GM23338 (cell line): ENCODE data around the gene COPS2. TPM values are rescaled to one million over a fixed set of nuclear protein-coding genes. Genes with fewer than 3 reads are reported as not detected.
"Not testable (repeated sequence)": the region's sequence is repeated elsewhere in the genome, so short reads cannot be mapped to it uniquely, and the experiment has no call there.

ENCODE experiments used
- ATAC-seq: fragments of 200-7000 bp; cut with Tn5 transposase; 3 replicates; pipeline ENCODE4 v1.9.1; 2020
- DNase-seq: peaks from one replicate; pipeline ENCODE4 v3.0.0-alpha.2; 2015; ENCODE audit warnings: low spot score
- H2AFZ ChIP-seq: fragments of 200-600 bp; sonication (generic); 2 replicates; pipeline ENCODE4 v1.8.0; 2016; ENCODE audit warnings: antibody characterized with exemption, mild to moderate bottlenecking, moderate library complexity
- H3F3A ChIP-seq: fragments of 200-600 bp; sonication (generic); replicated peaks from 2 replicates; pipeline ENCODE4 v1.8.0; 2017; ENCODE audit warnings: antibody characterized with exemption, mixed run types, low read depth
- H3K27ac ChIP-seq: fragments of 200-600 bp; sonication (generic); 2 replicates; pipeline ENCODE4 v1.6.1; 2016; ENCODE audit warnings: low read depth
- H3K27me3 ChIP-seq: fragments of 200-600 bp; sonication (generic); 2 replicates; pipeline ENCODE4 v1.8.0; 2016; ENCODE audit warnings: mild to moderate bottlenecking, mixed run types, moderate library complexity; ENCODE audit not compliant: insufficient read depth
- H3K36me3 ChIP-seq: fragments of 200-600 bp; sonication (generic); 2 replicates; pipeline ENCODE4 v1.8.0; 2016; ENCODE audit warnings: mild to moderate bottlenecking; ENCODE audit not compliant: insufficient read depth
- H3K4me1 ChIP-seq: fragments of 200-600 bp; sonication (generic); 2 replicates; pipeline ENCODE4 v1.8.0; 2016; ENCODE audit warnings: mild to moderate bottlenecking, moderate library complexity; ENCODE audit not compliant: insufficient read depth
- H3K4me2 ChIP-seq: fragments of 200-600 bp; sonication (generic); 2 replicates; pipeline ENCODE4 v1.7.1; 2017; ENCODE audit warnings: mixed run types
- H3K4me3 ChIP-seq: fragments of 200-600 bp; sonication (generic); 2 replicates; pipeline ENCODE4 v1.6.1; 2016; ENCODE audit warnings: mixed run types
- H3K79me2 ChIP-seq: fragments of 200-600 bp; sonication (generic); replicated peaks from 2 replicates; pipeline ENCODE4 v1.8.0; 2017; ENCODE audit warnings: mild to moderate bottlenecking; ENCODE audit not compliant: insufficient read depth
- H3K9me2 ChIP-seq: fragments of 200-600 bp; sonication (generic); 2 replicates; pipeline ENCODE4 v1.8.0; 2017; ENCODE audit not compliant: insufficient read depth
- H4K20me1 ChIP-seq: fragments of 200-600 bp; sonication (generic); replicated peaks from 2 replicates; pipeline ENCODE4 v1.8.0; 2017; ENCODE audit warnings: mild to moderate bottlenecking; ENCODE audit not compliant: insufficient read depth
- H3K27ac Mint-ChIP-seq: 2 replicates; pipeline ENCODE4 v1.8.0; 2020; ENCODE audit warnings: inconsistent platforms, mild to moderate bottlenecking, moderate library complexity, mixed read lengths
- H3K27me3 Mint-ChIP-seq: 3 replicates; pipeline ENCODE4 v1.8.0; 2022; ENCODE audit warnings: low read depth, mild to moderate bottlenecking, moderate library complexity, mixed read lengths, inconsistent platforms; ENCODE audit not compliant: insufficient read depth, poor library complexity
- H3K36me3 Mint-ChIP-seq: 3 replicates; pipeline ENCODE4 v1.8.0; 2021; ENCODE audit warnings: low read depth, mild to moderate bottlenecking, inconsistent platforms, moderate library complexity, mixed read lengths
- H3K4me1 Mint-ChIP-seq: 3 replicates; pipeline ENCODE4 v1.8.0; 2020; ENCODE audit warnings: mild to moderate bottlenecking, inconsistent platforms, mixed read lengths
- H3K4me3 Mint-ChIP-seq: 3 replicates; pipeline ENCODE4 v1.8.0; 2021; ENCODE audit warnings: moderate library complexity, mild to moderate bottlenecking, inconsistent platforms, mixed read lengths
- H3K9me3 Mint-ChIP-seq: 3 replicates; pipeline ENCODE4 v1.8.0; 2020; ENCODE audit warnings: moderate library complexity, mild to moderate bottlenecking, inconsistent platforms, mixed read lengths
- CREB1 ChIP-seq: fragments of 250-450 bp; sonication (Bioruptor Pico); IDR thresholded peaks from 2 replicates; pipeline ENCODE4 v1.5.0; 2020; ENCODE audit warnings: low read depth, mild to moderate bottlenecking, moderate library complexity
- ETS1 ChIP-seq: IDR thresholded peaks from 2 replicates; pipeline ENCODE4 v1.6.1; 2016; ENCODE audit warnings: antibody characterized with exemption
- EZH2 ChIP-seq: fragments of 200-600 bp; sonication (generic); IDR thresholded peaks from one replicate; pipeline ENCODE4 v1.8.0; 2017; ENCODE audit warnings: antibody characterized with exemption, mild to moderate bottlenecking, low read depth; ENCODE audit not compliant: unreplicated experiment
- JUNB ChIP-seq: IDR thresholded peaks from one replicate; pipeline ENCODE4 v1.6.1; 2016; ENCODE audit warnings: antibody characterized with exemption; ENCODE audit not compliant: unreplicated experiment
- NANOG ChIP-seq: IDR thresholded peaks from 2 replicates; pipeline ENCODE4 v1.6.1; 2016; ENCODE audit warnings: antibody characterized with exemption, borderline replicate concordance
- REST ChIP-seq: IDR thresholded peaks from one replicate; pipeline ENCODE4 v1.6.1; 2018; ENCODE audit warnings: antibody characterized with exemption; ENCODE audit not compliant: unreplicated experiment
- STAT1 ChIP-seq: IDR thresholded peaks from one replicate; pipeline ENCODE4 v1.6.1; 2016; ENCODE audit warnings: antibody characterized with exemption; ENCODE audit not compliant: unreplicated experiment
- ZNF114 ChIP-seq: fragments of 250-450 bp; sonication (Bioruptor Pico); IDR thresholded peaks from 2 replicates; pipeline ENCODE4 v1.5.0; 2020; ENCODE audit warnings: mild to moderate bottlenecking, moderate library complexity
- ZNF462 ChIP-seq: fragments of 250-450 bp; sonication (Bioruptor Pico); IDR thresholded peaks from 2 replicates; pipeline ENCODE4 v1.5.0; 2020; ENCODE audit warnings: mild to moderate bottlenecking, moderate library complexity
- polyA plus RNA-seq: library from polyadenylated mRNA; unstranded; fragments of >200 nt; fragmentation: Nextera tagmentation; extraction: Ambion mirVana; gene quantifications from 2 replicates; pipeline ENCODE4 v1.2.1, GENCODE V29; 2016
- total RNA-seq: library from RNA; depleted of rRNA; stranded (reverse); fragments of >200 nt; shearing (Covaris generic); gene quantifications from 2 replicates; pipeline ENCODE4 v1.2.3, GENCODE V29; 2014
- TF ChIP-seq, protein P1 (sequence below), 2 experiments: fragments of 200-600 bp in 1 of 2; sonication (generic) in 1 of 2; conservative IDR thresholded peaks; 2 replicates each; pipeline versions ENCODE4 v1.5.1 to v1.6.1; 2016 to 2017; ENCODE audit warnings: antibody characterized with exemption in 2 of 2, low read depth in 2 of 2, mild to moderate bottlenecking in 2 of 2, moderate library complexity in 1 of 2

The COPS2 gene
- total and polyA plus RNA-seq, 2 experiments from 2014 or later, result 38.7 to 67.3 TPM

DNA sequence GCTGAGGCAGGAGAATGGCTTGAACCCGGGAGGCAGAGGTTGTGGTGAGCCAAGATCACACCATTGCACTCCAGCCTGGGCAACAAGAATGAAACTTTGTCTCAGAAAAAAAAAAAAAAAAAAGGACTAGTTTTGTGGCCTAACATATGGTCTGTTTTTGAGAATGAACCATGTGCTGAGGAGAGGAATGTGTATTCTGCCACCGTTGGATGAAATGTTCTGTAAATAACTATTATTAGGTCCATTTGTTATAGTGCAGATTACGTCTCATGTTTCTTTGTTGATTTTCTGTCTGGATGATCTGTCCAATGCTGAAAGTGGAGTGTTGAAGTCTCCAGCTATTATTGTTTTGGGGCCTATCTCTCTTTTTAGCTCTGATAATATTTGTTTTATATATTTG is 28.3 kb upstream of the COPS2 start:
- H3K36me3 ChIP-seq, H4K20me1 ChIP-seq, H3K79me2 ChIP-seq, H3K36me3 Mint-ChIP-seq, H3K4me2 ChIP-seq, ATAC-seq, H3F3A ChIP-seq, H3K9me2 ChIP-seq, H3K4me3 ChIP-seq, H3K27ac Mint-ChIP-seq, H3K27ac ChIP-seq, H3K27me3 ChIP-seq, H3K9me3 Mint-ChIP-seq, H2AFZ ChIP-seq, H3K27me3 Mint-ChIP-seq, DNase-seq, H3K4me3 Mint-ChIP-seq: not testable (repeated sequence)
- H3K4me1 Mint-ChIP-seq, result peaks cover 23% of the 10 kb centered on the region
- H3K4me1 ChIP-seq, result peaks cover 26% of the 10 kb centered on the region

GRCh38 chr15:49182128-49182527 is 26.7 kb upstream of the COPS2 start:
- H3F3A ChIP-seq, result no peaks in the 10 kb centered on the region
- ATAC-seq (no peak), DNase-seq (no peak)
- no peaks in the 10 kb centered on the region for H3K79me2 ChIP-seq
- Mint-ChIP-seq H3K4me3 (no peak overlapping the region), H3K27me3 (no peaks in the 10 kb centered on the region), H3K36me3 (peaks cover 4% of the 10 kb centered on the region; the same call in 1 of the 3 replicates), H3K27ac (no peak overlapping the region), H3K4me1 (peaks cover 14% of the 10 kb centered on the region), H3K9me3 (no peaks in the 10 kb centered on the region)
- H3K4me3 ChIP-seq, result no peak overlapping the region
- no peaks in the 10 kb centered on the region for H3K36me3 ChIP-seq
- H2AFZ ChIP-seq, result no peak overlapping the region
- H3K9me2 ChIP-seq, result peaks cover 3% of the 10 kb centered on the region; the same call in 1 of the 2 replicates
- no peaks in the 10 kb centered on the region for H4K20me1 ChIP-seq
- H3K4me2 ChIP-seq, result no peak overlapping the region
- H3K27me3 ChIP-seq, result no peaks in the 10 kb centered on the region
- H3K4me1 ChIP-seq, result peaks cover 18% of the 10 kb centered on the region
- no peak overlapping the region for H3K27ac ChIP-seq
- TF ChIP-seq CREB1 (no peak), JUNB (no peak), STAT1 (no peak), REST (no peak), NANOG (no peak), ZNF462 (no peak), ETS1 (no peak), ZNF114 (CRISPR knock-in tag) (no peak), EZH2 (no peak)
- TF ChIP-seq, protein P1, sequence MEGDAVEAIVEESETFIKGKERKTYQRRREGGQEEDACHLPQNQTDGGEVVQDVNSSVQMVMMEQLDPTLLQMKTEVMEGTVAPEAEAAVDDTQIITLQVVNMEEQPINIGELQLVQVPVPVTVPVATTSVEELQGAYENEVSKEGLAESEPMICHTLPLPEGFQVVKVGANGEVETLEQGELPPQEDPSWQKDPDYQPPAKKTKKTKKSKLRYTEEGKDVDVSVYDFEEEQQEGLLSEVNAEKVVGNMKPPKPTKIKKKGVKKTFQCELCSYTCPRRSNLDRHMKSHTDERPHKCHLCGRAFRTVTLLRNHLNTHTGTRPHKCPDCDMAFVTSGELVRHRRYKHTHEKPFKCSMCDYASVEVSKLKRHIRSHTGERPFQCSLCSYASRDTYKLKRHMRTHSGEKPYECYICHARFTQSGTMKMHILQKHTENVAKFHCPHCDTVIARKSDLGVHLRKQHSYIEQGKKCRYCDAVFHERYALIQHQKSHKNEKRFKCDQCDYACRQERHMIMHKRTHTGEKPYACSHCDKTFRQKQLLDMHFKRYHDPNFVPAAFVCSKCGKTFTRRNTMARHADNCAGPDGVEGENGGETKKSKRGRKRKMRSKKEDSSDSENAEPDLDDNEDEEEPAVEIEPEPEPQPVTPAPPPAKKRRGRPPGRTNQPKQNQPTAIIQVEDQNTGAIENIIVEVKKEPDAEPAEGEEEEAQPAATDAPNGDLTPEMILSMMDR (conservative IDR thresholded peaks at IDR 0.05; ENCODE audit: low read depth in 2 of 2), result no peak
